Thoracic aorta (tissue), 2 donors: ENCODE measurements around the gene ATG16L1. TPM values are rescaled to one million over a fixed set of nuclear protein-coding genes. Genes with fewer than 3 reads are reported as not detected.

Experiments used
- ATAC-seq: fragments of 150-250 bp; one replicate; pipeline ENCODE4 v1.8.0; 2017; ENCODE audit warnings: low read depth; ENCODE audit not compliant: insufficient number of reproducible peaks, low FRiP score
- DNase-seq: peaks from one replicate; pipeline ENCODE4 v3.0.0-alpha.2; 2020; ENCODE audit warnings: low spot score
- H3K27ac ChIP-seq, 2 donors: fragments of 200-600 bp; sonication (generic); 1 replicate in 1 of 2; 2 replicates in 1 of 2; pipeline ENCODE4 v1.5.1; 2016; ENCODE audit warnings: mild to moderate bottlenecking in 2 of 2, moderate library complexity in 2 of 2
- H3K27me3 ChIP-seq: fragments of 200-600 bp; sonication (generic); replicated peaks from 2 replicates; pipeline ENCODE4 v1.6.0; 2016; ENCODE audit warnings: mild to moderate bottlenecking; ENCODE audit not compliant: insufficient read depth
- H3K36me3 ChIP-seq: fragments of 200-600 bp; sonication (generic); one replicate; pipeline ENCODE4 v1.5.1; 2016
- H3K4me1 ChIP-seq, 2 donors: fragments of 200-600 bp; sonication (generic); 1 replicate in 1 of 2; 2 replicates in 1 of 2; pipeline versions ENCODE4 v1.5.1 to v1.6.0; 2016; ENCODE audit warnings: low read depth in 2 of 2, mild to moderate bottlenecking in 1 of 2; ENCODE audit not compliant: control insufficient read depth in 1 of 2
- H3K4me3 ChIP-seq: fragments of 200-600 bp; sonication (generic); 2 replicates; pipeline ENCODE4 v1.5.1; 2016; ENCODE audit warnings: mild to moderate bottlenecking
- H3K9me3 ChIP-seq: fragments of 200-600 bp; sonication (generic); 2 replicates; pipeline ENCODE4 v1.5.1; 2016
- total RNA-seq, 2 donors: library from RNA; depleted of rRNA; stranded (reverse); fragments of >200 nt; gene quantifications; one replicate each; pipeline versions ENCODE4 v1.1.0 to v1.2.3, GENCODE V29; 2016
- TF ChIP-seq, protein P1 (sequence below): fragments of 200-600 bp; sonication (generic); IDR thresholded peaks from one replicate; pipeline ENCODE4 v1.5.1; 2019; ENCODE audit warnings: antibody characterized with exemption

Gene ATG16L1
- total RNA-seq, 2 donors from 2014 or later: 21.8 to 63.2 TPM

GRCh38 chr2:233209117-233209532 is 42.3 kb upstream of the ATG16L1 start:
- no peaks in the 10 kb centered on the region for H3K9me3 ChIP-seq
- DNase-seq (no peak), ATAC-seq (no peak)
- no peak overlapping the region for H3K27ac ChIP-seq
- H3K36me3 ChIP-seq: no peaks in the 10 kb centered on the region
- H3K4me3 ChIP-seq: no peak overlapping the region
- TF ChIP-seq, protein P1, sequence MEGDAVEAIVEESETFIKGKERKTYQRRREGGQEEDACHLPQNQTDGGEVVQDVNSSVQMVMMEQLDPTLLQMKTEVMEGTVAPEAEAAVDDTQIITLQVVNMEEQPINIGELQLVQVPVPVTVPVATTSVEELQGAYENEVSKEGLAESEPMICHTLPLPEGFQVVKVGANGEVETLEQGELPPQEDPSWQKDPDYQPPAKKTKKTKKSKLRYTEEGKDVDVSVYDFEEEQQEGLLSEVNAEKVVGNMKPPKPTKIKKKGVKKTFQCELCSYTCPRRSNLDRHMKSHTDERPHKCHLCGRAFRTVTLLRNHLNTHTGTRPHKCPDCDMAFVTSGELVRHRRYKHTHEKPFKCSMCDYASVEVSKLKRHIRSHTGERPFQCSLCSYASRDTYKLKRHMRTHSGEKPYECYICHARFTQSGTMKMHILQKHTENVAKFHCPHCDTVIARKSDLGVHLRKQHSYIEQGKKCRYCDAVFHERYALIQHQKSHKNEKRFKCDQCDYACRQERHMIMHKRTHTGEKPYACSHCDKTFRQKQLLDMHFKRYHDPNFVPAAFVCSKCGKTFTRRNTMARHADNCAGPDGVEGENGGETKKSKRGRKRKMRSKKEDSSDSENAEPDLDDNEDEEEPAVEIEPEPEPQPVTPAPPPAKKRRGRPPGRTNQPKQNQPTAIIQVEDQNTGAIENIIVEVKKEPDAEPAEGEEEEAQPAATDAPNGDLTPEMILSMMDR: no peak
- no peaks in the 10 kb centered on the region for H3K27me3 ChIP-seq
- peaks cover 9 to 25% of the 10 kb centered on the region in 2 donors for H3K4me1 ChIP-seq

DNA sequence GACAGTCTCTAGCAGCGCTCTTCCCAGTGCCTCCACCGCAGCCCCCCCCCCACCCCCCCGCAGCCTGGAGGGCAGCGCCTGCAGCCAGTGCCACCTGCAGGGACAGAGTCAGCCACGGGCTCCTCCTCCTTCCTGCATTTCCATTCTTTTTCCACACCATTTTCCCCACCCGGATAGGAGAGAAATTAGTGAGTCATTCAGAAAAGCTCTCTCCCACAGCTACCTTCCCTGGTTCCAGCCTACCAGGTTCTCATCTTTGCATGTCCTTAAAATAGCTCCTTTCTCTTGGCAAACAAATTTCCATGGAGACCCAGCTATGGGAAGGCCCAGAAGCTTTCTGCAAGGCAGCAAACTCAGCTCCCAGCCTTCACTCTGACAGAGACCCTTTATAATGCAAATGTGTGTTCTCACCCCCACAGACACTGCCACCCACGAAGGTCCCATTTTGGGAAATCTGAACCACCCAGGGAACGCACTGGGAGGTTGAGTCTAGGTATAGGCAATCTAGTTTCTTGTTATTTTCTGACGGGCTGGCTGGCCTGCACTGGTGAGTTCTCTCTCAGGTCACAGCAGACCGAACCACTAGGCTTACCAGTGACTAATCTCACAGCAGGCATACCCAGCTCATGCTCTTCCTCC is 41.8 kb upstream of the ATG16L1 start:
- no peak for DNase-seq
- Histone ChIP-seq H3K9me3 (no peaks in the 10 kb centered on the region), H3K36me3 (no peaks in the 10 kb centered on the region), H3K4me3 (no peak overlapping the region), H3K27me3 (no peaks in the 10 kb centered on the region), H3K4me1 (peaks cover 9 to 25% of the 10 kb centered on the region in 2 donors), H3K27ac (peak overlapping the region in 1 of 2 donors; percentile 38)
- ATAC-seq: no peak
- TF ChIP-seq, protein P1: no peak

DNA sequence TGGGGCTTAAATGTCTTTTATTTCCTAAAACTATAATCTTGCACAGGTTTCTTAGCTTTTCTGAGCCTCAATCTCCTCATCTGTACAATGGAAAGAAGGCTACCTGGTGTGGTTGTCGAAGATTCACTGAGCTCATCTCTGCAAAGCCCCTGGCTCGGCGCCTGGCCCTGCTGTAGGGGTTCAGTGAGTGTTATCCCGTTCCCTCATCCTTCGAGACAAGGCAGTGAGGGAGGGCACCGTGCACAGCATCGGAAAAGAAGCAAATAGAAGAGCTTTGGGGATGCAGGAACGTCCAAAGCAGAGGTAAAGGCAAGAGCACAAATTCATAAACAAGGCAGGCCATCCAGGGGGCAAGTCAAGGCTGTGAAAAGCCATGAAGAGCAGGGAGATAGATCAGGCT is 41.2 kb upstream of the ATG16L1 start:
- TF ChIP-seq, protein P1: no peak
- peaks cover 9 to 25% of the 10 kb centered on the region in 2 donors for H3K4me1 ChIP-seq
- H3K27ac ChIP-seq: peak overlapping the region; percentile 38 to 56
- no peaks in the 10 kb centered on the region for H3K36me3 ChIP-seq
- H3K27me3 ChIP-seq: no peaks in the 10 kb centered on the region
- no peak for DNase-seq
- no peak for ATAC-seq
- H3K9me3 ChIP-seq: no peaks in the 10 kb centered on the region
- no peak overlapping the region for H3K4me3 ChIP-seq

GRCh38 chr2:233210843-233211547 is 40.5 kb upstream of the ATG16L1 start:
- Histone ChIP-seq H3K27me3 (no peaks in the 10 kb centered on the region), H3K36me3 (no peaks in the 10 kb centered on the region), H3K4me3 (peak overlapping the region; percentile 61), H3K4me1 (peaks cover 9 to 25% of the 10 kb centered on the region in 2 donors), H3K9me3 (no peaks in the 10 kb centered on the region), H3K27ac (peak overlapping the region; percentile 38 to 56)
- DNase-seq: no peak
- ATAC-seq: no peak
- TF ChIP-seq, protein P1: no peak

DNA sequence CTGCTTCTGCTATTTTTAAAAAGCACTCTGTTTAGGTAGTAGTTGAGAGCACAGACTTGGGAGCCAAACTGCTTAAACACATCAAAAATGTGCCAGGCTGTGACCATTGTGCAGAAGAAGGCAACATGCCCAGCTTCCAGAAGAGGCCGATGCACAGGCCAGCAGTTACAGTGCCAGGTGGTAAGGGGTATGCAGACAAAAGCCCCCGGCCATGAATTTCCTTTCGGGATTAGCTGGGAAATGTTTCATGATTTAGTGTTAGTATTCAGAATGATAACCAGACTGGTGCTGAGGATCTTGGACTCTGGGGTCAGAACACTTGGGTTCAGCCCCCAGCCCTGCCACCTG is 40.0 kb upstream of the ATG16L1 start:
- H3K4me3 ChIP-seq: peak overlapping the region; percentile 61
- H3K4me1 ChIP-seq: peaks cover 9 to 25% of the 10 kb centered on the region in 2 donors
- TF ChIP-seq, protein P1: no peak
- no peaks in the 10 kb centered on the region for H3K36me3 ChIP-seq
- ATAC-seq (no peak), DNase-seq (no peak)
- H3K27me3 ChIP-seq: no peaks in the 10 kb centered on the region
- H3K9me3 ChIP-seq: no peaks in the 10 kb centered on the region
- H3K27ac ChIP-seq: peak overlapping the region; percentile 38 to 56
